ENCODE measurements around the gene EPS15.

Gene EPS15

GRCh38 chr1:51304360-51304759 lies 214.7 kb downstream of the EPS15 start:
- H3K4me3 ChIP-seq (ENCODE audit: low read depth, low read length): no peak overlapping the region
- no peak for DNase-seq (ENCODE audit: low read depth)
- TF ChIP-seq CTCF (IDR thresholded peaks at IDR 0.05; ENCODE audit: control insufficient read depth, extremely low read depth, insufficient read depth): no peak
